Choroid plexus epithelial cell (primary cell): Measurements from ENCODE around the gene KRT6A.
"Not testable (repeated sequence)": the region's sequence is repeated elsewhere in the genome, so short reads cannot be mapped to it uniquely, and the experiment has no call there.

Experiments used
- DNase-seq: peaks from one replicate; pipeline ENCODE4 v3.0.0-alpha.2; 2010; ENCODE audit warnings: low read depth
- H3K4me3 ChIP-seq: 2 replicates; pipeline ENCODE4 v1.5.1; 2011; ENCODE audit warnings: low read depth, mild to moderate bottlenecking, control low read depth, low read length, moderate library complexity
- CTCF ChIP-seq: conservative IDR thresholded peaks from 2 replicates; pipeline ENCODE4 v1.5.1; 2011; ENCODE audit warnings: low read depth, mild to moderate bottlenecking, control low read depth, inconsistent platforms, low read length, moderate library complexity

The KRT6A gene

GRCh38 chr12:52461693-52462092 is 31.4 kb downstream of the KRT6A start:
- no peak for TF ChIP-seq CTCF
- DNase-seq = no peak
- H3K4me3 ChIP-seq = no peak overlapping the region

GRCh38 chr12:52458861-52459260 is 34.2 kb downstream of the KRT6A start:
- DNase-seq = no peak
- H3K4me3 ChIP-seq = no peak overlapping the region
- no peak for TF ChIP-seq CTCF

- DNase-seq = peak; percentile 58
- H3K4me3 ChIP-seq = no peak overlapping the region
- no peak for TF ChIP-seq CTCF
Measured at GRCh38 chr12:52455821-52456220, 37.2 kb downstream of the KRT6A start.

- TF ChIP-seq CTCF = no peak
- H3K4me3 ChIP-seq = no peak overlapping the region
- no peak for DNase-seq
Measured at GRCh38 chr12:52454411-52455201, 38.5 kb downstream of the KRT6A start.

GRCh38 chr12:52452101-52452500 is 41.0 kb downstream of the KRT6A start, which contains the start of gene KRT6B:
Gene KRT6B (minus strand): TSS chr12:52452146. CDS start chr12:52452078, 68 bp downstream.
- H3K4me3 ChIP-seq = no peak within 1 kb of the TSS
- no peak for DNase-seq
- no peak for TF ChIP-seq CTCF

GRCh38 chr12:52448228-52448627 is 44.8 kb downstream of the KRT6A start:
- DNase-seq = no peak
- H3K4me3 ChIP-seq = no peak overlapping the region
- TF ChIP-seq CTCF = no peak

GRCh38 chr12:52447196-52447595 is 45.9 kb downstream of the KRT6A start:
- not testable (repeated sequence) for DNase-seq, H3K4me3 ChIP-seq
